SK-N-SH treated with all-trans-retinoic acid at 6 μM for 48 hours (cell line): ENCODE results near the gene LTF.
A peak's percentile ranks its signal among the peaks of the same experiment; 100 is the strongest.
"Not testable (repeated sequence)": the region's sequence is repeated elsewhere in the genome, so short reads cannot be mapped to it uniquely, and the experiment has no call there.

ENCODE experiments used
- ATAC-seq: fragments of 200-7000 bp; cut with Tn5 transposase; 3 replicates; pipeline ENCODE4 v1.9.1; 2020; ENCODE audit warnings: mild to moderate bottlenecking, moderate library complexity
- ARNTL ChIP-seq: fragments of 450-650 bp; formaldehyde crosslinking; IDR thresholded peaks from 2 replicates; pipeline ENCODE4 v1.5.0; 2020; ENCODE audit warnings: low read depth, mild to moderate bottlenecking, moderate library complexity, borderline replicate concordance
- BACH2 ChIP-seq: fragments of 250-450 bp; sonication (Bioruptor Pico); IDR thresholded peaks from 2 replicates; pipeline ENCODE4 v1.9.0; 2021; ENCODE audit warnings: mild to moderate bottlenecking, borderline replicate concordance
- ESRRG ChIP-seq: fragments of 250-450 bp; sonication (Bioruptor Pico); IDR thresholded peaks from 2 replicates; pipeline ENCODE4 v1.6.1; 2021; ENCODE audit warnings: mild to moderate bottlenecking
- GLIS3 ChIP-seq: fragments of 250-450 bp; sonication (Bioruptor Pico); IDR thresholded peaks from 2 replicates; pipeline ENCODE4 v1.5.0; 2020; ENCODE audit warnings: mild to moderate bottlenecking, moderate library complexity
- ISL1 ChIP-seq: fragments of 250-450 bp; sonication (Bioruptor Pico); IDR thresholded peaks from 2 replicates; pipeline ENCODE4 v2.1.2; 2022; ENCODE audit warnings: mild to moderate bottlenecking, moderate library complexity
- POU6F1 ChIP-seq: fragments of 250-450 bp; sonication (Bioruptor Pico); IDR thresholded peaks from 2 replicates; pipeline ENCODE4 v1.8.0; 2021; ENCODE audit warnings: low read depth, mild to moderate bottlenecking, moderate library complexity, borderline replicate concordance
- PPARA ChIP-seq: fragments of 250-450 bp; sonication (Bioruptor Pico); IDR thresholded peaks from 2 replicates; pipeline ENCODE4 v1.5.0; 2020; ENCODE audit warnings: mild to moderate bottlenecking, borderline replicate concordance
- RARB ChIP-seq: fragments of 250-450 bp; sonication (Bioruptor Pico); IDR thresholded peaks from 2 replicates; pipeline ENCODE4 v1.8.0; 2021; ENCODE audit warnings: mild to moderate bottlenecking, moderate library complexity
- SNAI2 ChIP-seq: fragments of 250-450 bp; sonication (Bioruptor Pico); IDR thresholded peaks from 2 replicates; pipeline ENCODE4 v1.5.0; 2020; ENCODE audit warnings: mild to moderate bottlenecking, moderate library complexity
- TCF4 ChIP-seq: fragments of 250-450 bp; sonication (Bioruptor Pico); IDR thresholded peaks from 2 replicates; pipeline ENCODE4 v1.8.0; 2021; ENCODE audit warnings: mild to moderate bottlenecking, moderate library complexity, borderline replicate concordance
- TOX ChIP-seq: fragments of 250-450 bp; sonication (Bioruptor Pico); IDR thresholded peaks from 2 replicates; pipeline ENCODE4 v1.8.0; 2021; ENCODE audit warnings: mild to moderate bottlenecking, moderate library complexity, borderline replicate concordance
- ZC3H10 ChIP-seq: fragments of 250-450 bp; sonication (Bioruptor Pico); IDR thresholded peaks from 2 replicates; pipeline ENCODE4 v1.5.1; 2021; ENCODE audit warnings: mild to moderate bottlenecking, moderate library complexity
- ZFP30 ChIP-seq: fragments of 450-650 bp; formaldehyde crosslinking; IDR thresholded peaks from 2 replicates; pipeline ENCODE4 v1.5.0; 2022; ENCODE audit warnings: mild to moderate bottlenecking, moderate library complexity
- ZNF565 ChIP-seq: fragments of 450-650 bp; formaldehyde crosslinking; conservative IDR thresholded peaks from 2 replicates; pipeline ENCODE4 v1.5.0; 2020; ENCODE audit warnings: low read depth, mild to moderate bottlenecking, moderate library complexity
- ZNF70 ChIP-seq: fragments of 450-650 bp; formaldehyde crosslinking; IDR thresholded peaks from 2 replicates; pipeline ENCODE4 v1.5.0; 2020; ENCODE audit warnings: mild to moderate bottlenecking, moderate library complexity
- ZNF8 ChIP-seq: fragments of 450-650 bp; formaldehyde crosslinking; IDR thresholded peaks from 2 replicates; pipeline ENCODE4 v1.5.0; 2020; ENCODE audit warnings: mild to moderate bottlenecking, moderate library complexity
- TF ChIP-seq, protein P1 (sequence below): fragments of 250-450 bp; sonication (Bioruptor Pico); IDR thresholded peaks from 2 replicates; pipeline ENCODE4 v1.5.1; 2021; ENCODE audit warnings: mild to moderate bottlenecking, moderate library complexity
- TF ChIP-seq, protein P2 (sequence below): fragments of 250-450 bp; sonication (Bioruptor Pico); IDR thresholded peaks from 2 replicates; pipeline ENCODE4 v1.5.1; 2020; ENCODE audit warnings: low read depth, mild to moderate bottlenecking, moderate library complexity
- TF ChIP-seq, protein P3 (sequence below): fragments of 250-450 bp; sonication (Bioruptor Pico); IDR thresholded peaks from 2 replicates; pipeline ENCODE4 v1.8.0; 2020; ENCODE audit warnings: mild to moderate bottlenecking, moderate library complexity, borderline replicate concordance

LTF gene

DNA sequence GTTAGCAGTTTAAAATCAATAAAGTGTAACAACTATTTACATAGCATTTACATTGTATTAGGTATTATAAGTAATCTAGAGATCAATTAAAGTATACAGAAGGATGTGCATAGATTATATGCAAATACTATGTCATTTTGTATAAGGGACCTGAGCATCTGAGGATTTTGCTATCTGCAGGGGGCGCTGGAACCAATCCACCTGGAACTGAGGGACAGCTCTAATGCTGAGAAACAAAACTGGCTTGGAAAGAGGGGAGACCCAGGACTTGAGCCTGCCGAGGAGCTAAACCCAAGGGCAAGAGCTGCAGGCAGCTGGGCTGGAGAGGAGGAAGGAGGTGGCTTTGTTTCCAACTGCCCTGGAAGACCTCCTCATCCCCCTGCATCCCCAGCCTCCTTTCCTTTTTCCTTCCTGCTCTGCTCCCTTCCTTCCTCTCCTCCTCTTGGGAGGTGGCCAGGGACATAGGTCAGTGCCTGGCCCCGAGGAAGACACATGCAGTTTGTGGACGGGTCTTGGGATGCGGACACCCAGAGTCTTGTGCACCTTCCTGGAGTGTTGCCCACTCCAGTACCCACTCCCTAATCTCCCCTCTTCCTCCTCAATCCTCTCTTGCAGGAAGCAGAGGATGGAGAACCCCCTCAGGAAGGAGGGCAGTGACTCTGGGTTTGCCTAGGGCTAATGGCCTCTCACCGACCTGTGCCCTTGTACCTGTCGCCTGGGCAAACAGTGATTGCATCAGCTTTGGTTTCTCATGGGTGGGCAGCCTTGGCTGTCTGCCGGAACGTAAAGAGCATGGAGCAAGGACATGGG is 32.2 kb upstream of the LTF start (continued):
- TF ChIP-seq, protein P1, sequence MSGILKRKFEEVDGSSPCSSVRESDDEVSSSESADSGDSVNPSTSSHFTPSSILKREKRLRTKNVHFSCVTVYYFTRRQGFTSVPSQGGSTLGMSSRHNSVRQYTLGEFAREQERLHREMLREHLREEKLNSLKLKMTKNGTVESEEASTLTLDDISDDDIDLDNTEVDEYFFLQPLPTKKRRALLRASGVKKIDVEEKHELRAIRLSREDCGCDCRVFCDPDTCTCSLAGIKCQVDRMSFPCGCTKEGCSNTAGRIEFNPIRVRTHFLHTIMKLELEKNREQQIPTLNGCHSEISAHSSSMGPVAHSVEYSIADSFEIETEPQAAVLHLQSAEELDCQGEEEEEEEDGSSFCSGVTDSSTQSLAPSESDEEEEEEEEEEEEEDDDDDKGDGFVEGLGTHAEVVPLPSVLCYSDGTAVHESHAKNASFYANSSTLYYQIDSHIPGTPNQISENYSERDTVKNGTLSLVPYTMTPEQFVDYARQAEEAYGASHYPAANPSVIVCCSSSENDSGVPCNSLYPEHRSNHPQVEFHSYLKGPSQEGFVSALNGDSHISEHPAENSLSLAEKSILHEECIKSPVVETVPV = no peak
- no peak for TF ChIP-seq ZNF70 (CRISPR knock-in tag)

DNA sequence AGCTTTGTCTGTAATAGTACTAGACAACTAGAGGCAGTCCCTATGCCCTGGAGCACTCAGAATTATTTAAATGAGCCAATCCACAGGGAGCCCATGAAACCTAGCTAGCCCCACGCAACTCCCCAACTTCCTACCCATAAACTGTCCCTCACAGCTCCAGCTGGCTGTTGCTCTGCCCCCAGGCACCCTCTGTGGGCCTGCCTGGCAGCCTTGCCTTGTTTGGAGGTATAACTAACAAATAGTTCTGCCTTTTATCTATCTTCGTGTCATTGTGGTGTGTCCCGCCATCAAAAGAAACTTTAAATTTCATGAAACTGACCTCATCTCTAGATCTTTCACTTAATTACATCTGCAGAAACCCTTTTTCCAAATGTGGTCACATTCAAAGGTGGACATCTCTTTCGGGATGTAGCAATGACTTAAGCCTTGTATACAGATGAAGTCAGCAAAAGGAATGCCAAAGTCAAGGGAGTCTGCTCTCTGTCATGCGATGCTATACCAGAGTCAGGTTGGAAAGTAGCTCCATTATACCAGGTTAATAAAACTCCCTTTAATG is 31.3 kb upstream of the LTF start:
- ATAC-seq = peak; percentile 65; the same call in 2 of the 3 replicates
- no peak for TF ChIP-seq ZNF565 (CRISPR knock-in tag)
- peak; percentile 60; the same call in 1 of the 2 replicates for TF ChIP-seq ZNF8 (CRISPR knock-in tag)

- not testable (repeated sequence) for ATAC-seq
These were observed 29.8 kb upstream of the LTF start for GRCh38 chr3:46494491-46494890.

- no peak for ATAC-seq
- TF ChIP-seq ZFP30 (CRISPR knock-in tag) = no peak
- TF ChIP-seq ZNF8 (CRISPR knock-in tag) = no peak
- no peak for TF ChIP-seq POU6F1
- no peak for TF ChIP-seq PPARA
- TF ChIP-seq ESRRG (CRISPR knock-in tag) = no peak
- TF ChIP-seq ZC3H10 (CRISPR knock-in tag) = no peak
- no peak for TF ChIP-seq ZNF70 (CRISPR knock-in tag)
- no peak for TF ChIP-seq ARNTL (CRISPR knock-in tag)
- no peak for TF ChIP-seq ISL1
- TF ChIP-seq, protein P1 = no peak
- TF ChIP-seq BACH2 (CRISPR knock-in tag) = no peak
- no peak for TF ChIP-seq SNAI2 (CRISPR knock-in tag)
- TF ChIP-seq TOX (CRISPR knock-in tag) = no peak
- no peak for TF ChIP-seq TCF4 (CRISPR knock-in tag)
- TF ChIP-seq, all 23 proteins: peak for 0
These were observed 28.3 kb upstream of the LTF start for GRCh38 chr3:46492890-46493547.

DNA sequence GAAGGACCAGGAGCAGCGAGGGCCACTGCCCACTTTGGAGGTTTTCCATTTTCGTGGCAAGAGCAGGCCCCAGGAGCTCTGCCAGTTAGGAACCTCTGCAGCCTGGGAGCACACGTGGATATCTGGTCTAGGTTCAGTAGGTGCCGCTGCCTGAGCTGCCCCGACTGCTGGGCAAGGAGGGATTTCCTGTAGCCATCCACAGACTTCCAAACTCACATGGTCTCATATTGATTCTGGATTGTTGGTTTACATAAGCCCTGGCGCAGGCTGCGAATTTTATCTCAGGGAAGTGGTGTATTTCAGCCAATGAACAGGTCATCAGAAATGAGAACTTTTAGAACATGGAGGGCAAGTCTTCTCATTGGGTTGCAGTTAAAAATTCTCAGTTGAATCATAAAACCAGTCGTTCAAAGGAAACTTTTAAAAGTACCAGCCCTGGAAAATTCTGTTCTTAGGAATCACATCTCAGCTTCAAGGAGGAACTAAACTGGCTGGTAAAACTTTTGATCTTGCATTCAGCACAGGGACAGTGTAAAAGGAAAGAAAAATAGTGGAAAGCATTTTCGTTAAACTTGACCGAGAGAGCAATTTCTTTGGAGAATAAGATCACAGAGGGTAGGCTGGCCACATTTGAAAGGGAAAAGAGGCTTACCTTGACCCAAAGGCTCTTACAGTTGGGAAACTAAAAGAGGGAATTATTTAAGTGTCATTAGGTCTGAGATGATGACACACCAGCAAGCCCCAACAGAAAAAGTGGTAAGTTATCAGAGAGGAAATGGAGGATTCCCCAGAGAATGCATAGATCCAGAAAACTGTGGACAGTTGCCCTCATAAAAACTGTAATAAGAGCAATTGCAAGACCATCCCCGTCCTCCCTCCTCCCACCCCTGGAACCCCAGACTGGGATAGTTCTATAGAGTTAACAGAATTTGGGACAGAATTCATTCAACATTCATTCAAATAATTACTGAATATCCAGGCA is 26.7 kb upstream of the LTF start:
- ATAC-seq = no peak
- TF ChIP-seq BACH2 (CRISPR knock-in tag) (no peak), TCF4 (CRISPR knock-in tag) (no peak), ARNTL (CRISPR knock-in tag) (no peak), ESRRG (CRISPR knock-in tag) (no peak), ZNF8 (CRISPR knock-in tag) (no peak), GLIS3 (CRISPR knock-in tag) (no peak), RARB (CRISPR knock-in tag) (no peak), TOX (CRISPR knock-in tag) (no peak), POU6F1 (no peak), ZNF70 (CRISPR knock-in tag) (no peak), SNAI2 (CRISPR knock-in tag) (no peak), ZNF565 (CRISPR knock-in tag) (no peak)
- TF ChIP-seq, protein P2, sequence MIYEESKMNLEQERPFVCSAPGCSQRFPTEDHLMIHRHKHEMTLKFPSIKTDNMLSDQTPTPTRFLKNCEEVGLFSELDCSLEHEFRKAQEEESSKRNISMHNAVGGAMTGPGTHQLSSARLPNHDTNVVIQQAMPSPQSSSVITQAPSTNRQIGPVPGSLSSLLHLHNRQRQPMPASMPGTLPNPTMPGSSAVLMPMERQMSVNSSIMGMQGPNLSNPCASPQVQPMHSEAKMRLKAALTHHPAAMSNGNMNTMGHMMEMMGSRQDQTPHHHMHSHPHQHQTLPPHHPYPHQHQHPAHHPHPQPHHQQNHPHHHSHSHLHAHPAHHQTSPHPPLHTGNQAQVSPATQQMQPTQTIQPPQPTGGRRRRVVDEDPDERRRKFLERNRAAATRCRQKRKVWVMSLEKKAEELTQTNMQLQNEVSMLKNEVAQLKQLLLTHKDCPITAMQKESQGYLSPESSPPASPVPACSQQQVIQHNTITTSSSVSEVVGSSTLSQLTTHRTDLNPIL (CRISPR knock-in tag) = no peak
- TF ChIP-seq, protein P3, sequence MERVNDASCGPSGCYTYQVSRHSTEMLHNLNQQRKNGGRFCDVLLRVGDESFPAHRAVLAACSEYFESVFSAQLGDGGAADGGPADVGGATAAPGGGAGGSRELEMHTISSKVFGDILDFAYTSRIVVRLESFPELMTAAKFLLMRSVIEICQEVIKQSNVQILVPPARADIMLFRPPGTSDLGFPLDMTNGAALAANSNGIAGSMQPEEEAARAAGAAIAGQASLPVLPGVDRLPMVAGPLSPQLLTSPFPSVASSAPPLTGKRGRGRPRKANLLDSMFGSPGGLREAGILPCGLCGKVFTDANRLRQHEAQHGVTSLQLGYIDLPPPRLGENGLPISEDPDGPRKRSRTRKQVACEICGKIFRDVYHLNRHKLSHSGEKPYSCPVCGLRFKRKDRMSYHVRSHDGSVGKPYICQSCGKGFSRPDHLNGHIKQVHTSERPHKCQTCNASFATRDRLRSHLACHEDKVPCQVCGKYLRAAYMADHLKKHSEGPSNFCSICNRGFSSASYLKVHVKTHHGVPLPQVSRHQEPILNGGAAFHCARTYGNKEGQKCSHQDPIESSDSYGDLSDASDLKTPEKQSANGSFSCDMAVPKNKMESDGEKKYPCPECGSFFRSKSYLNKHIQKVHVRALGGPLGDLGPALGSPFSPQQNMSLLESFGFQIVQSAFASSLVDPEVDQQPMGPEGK (CRISPR knock-in tag) = no peak
